ENCODE measurements around the gene OGA.

OGA gene

DNA sequence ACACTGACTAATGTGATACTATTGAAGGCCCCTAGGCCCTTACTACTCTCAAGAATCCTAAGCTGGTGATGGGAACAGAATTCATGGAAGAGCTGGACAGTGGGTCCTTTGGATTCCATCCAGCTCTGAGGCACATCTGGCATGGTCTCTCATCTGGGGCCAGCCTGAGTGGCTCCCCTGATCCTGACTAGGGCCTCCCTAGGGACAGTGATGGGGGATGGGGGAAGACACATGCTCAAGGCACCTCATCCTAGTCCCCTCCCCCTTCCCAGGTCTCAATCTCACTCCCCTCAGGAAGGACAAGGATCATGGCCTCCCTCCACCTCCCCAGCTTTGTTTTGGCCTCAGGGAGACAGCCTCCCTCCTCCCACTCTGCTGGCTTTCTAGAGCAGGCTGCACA lies 23.6 kb upstream of the OGA start:
- intact Hi-C loops (cut with micrococcal nuclease) = loop anchor here (2.0 to 5.0 kb wide), 2 partner anchors 170 to 231 kb away; no protein-coding TSS in a partner anchor
- H3K36me3 Mint-ChIP-seq (ENCODE audit: low read depth) = peaks cover 34% of the 10 kb centered on the region
- H3K4me1 Mint-ChIP-seq (ENCODE audit: low read depth) = peaks cover 59% of the 10 kb centered on the region

DNA sequence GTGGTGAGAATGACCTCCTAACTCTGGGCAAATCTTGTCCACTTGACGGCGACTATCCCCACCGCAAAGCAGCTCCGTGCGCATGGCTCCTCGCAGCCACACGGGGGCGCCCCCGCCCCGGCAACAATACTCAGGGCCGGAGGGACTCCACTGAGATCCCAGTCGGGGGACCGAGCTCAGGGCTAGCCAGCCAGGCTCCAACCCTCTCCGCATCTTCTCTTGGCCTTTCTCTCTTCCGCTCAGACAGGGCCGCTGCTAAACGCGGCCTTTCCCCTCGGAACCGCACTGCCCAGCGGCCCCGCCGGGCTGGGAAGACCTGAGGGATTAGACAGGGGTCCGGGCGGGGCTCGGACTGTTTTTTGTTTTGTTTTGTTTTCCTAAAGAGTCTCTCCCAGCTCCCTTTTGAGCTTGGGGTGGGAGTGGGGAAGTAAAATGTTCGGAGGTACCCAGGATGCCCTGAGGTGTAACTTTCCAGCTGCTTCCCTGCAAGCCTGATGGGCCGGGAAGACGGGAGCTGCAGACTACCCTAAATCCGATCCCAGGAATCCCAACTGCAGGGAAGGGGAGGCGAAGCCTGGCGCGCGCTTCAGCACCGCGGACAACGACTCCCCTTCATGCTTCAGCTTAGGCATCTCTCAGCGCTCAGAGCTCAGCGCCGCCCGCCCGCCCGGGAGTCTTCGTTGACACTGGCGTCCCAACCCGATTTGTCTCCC lies 22.7 kb upstream of the OGA start:
- Mint-ChIP-seq H3K27ac (no peak overlapping the region), H3K9me3 (no peaks in the 10 kb centered on the region), H3K36me3 (ENCODE audit: low read depth) (peaks cover 25% of the 10 kb centered on the region), H3K4me1 (ENCODE audit: low read depth) (peaks cover 57% of the 10 kb centered on the region), H3K4me3 (peak overlapping the region; percentile 69), H3K27me3 (peaks cover 32% of the 10 kb centered on the region)
- intact Hi-C loops (cut with micrococcal nuclease) = loop anchor here (2.0 to 5.0 kb wide), 2 partner anchors 171 to 232 kb away; no protein-coding TSS in a partner anchor

More for the DNA sequence above, 23.6 kb upstream of the OGA start:
- Mint-ChIP-seq H3K27ac (no peak overlapping the region), H3K4me3 (no peak overlapping the region), H3K9me3 (no peaks in the 10 kb centered on the region), H3K27me3 (peaks cover 32% of the 10 kb centered on the region)

DNA sequence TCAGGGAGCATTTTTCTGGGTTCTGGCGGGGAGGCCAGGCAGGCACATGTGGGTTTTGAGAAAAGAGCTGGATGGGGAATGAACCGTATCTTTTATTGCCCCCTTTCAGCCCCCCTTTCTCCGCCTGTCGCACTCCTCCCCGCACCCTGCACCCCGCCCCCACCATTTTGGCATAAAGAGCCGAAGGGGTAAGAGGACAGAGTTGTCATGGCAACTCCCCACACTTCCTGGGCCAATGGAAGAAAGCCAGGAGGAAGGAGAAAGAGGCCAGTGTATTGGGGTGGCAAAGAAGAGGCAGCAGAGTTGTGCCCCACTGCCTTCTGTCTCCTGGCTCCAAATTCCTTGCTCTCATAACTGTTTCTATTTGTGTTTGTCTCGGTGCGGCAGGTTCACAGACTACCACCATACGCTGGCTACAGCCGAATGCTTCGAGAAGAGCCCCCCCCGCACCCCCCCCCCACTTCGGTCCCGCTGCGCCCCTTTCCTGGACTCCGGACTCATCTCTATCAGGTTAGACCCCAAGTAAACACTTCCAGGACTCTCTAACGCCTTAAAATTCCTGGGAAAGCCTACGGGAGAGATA lies 21.9 kb upstream of the OGA start:
- intact Hi-C loops (cut with micrococcal nuclease) = loop anchor here (2.0 to 5.0 kb wide), 2 partner anchors 172 to 233 kb away; no protein-coding TSS in a partner anchor
- H3K4me3 Mint-ChIP-seq = peak overlapping the region; percentile 69
- H3K4me1 Mint-ChIP-seq (ENCODE audit: low read depth) = peaks cover 62% of the 10 kb centered on the region
- no peak overlapping the region for H3K27ac Mint-ChIP-seq
- peaks cover 18% of the 10 kb centered on the region for H3K36me3 Mint-ChIP-seq (ENCODE audit: low read depth)
- H3K9me3 Mint-ChIP-seq = no peaks in the 10 kb centered on the region
- peaks cover 32% of the 10 kb centered on the region for H3K27me3 Mint-ChIP-seq

- H3K4me3 Mint-ChIP-seq = peak overlapping the region; percentile 64
- no peaks in the 10 kb centered on the region for H3K9me3 Mint-ChIP-seq
- H3K36me3 Mint-ChIP-seq (ENCODE audit: low read depth) = peaks cover 11% of the 10 kb centered on the region
- H3K4me1 Mint-ChIP-seq (ENCODE audit: low read depth) = peaks cover 68% of the 10 kb centered on the region
- intact Hi-C loops (cut with micrococcal nuclease) = loop anchor here (2.0 to 5.0 kb wide), 2 partner anchors 173 to 233 kb away; no protein-coding TSS in a partner anchor
- peak overlapping the region; percentile 16 for H3K27ac Mint-ChIP-seq
- H3K27me3 Mint-ChIP-seq = peaks cover 32% of the 10 kb centered on the region
Measured at GRCh38 chr10:101839416-101840063, 21.3 kb upstream of the OGA start.

DNA sequence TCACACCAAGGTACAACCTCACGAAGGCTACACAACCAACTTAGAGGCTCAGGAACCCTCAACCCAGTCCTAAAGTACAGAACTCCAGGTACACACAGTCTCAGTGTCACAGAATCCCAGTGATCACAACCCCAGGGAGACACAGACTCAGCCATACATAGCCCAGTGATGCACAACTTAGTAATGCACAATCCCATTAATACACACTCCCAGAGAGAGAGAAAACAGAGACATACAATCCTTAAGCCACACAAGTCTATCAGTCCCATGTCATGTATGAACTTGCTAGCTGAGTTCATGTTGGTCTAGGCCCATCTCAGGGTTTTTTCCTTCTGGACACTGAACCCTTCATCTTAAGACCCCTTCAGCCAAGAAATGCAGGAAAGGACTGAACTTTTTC lies 20.8 kb upstream of the OGA start:
- Mint-ChIP-seq H3K27me3 (peaks cover 28% of the 10 kb centered on the region), H3K36me3 (ENCODE audit: low read depth) (peaks cover 6% of the 10 kb centered on the region), H3K27ac (no peak overlapping the region), H3K4me1 (ENCODE audit: low read depth) (peaks cover 68% of the 10 kb centered on the region), H3K4me3 (no peak overlapping the region), H3K9me3 (no peaks in the 10 kb centered on the region)
- intact Hi-C loops (cut with micrococcal nuclease) = no loop called here

- no peaks in the 10 kb centered on the region for H3K9me3 Mint-ChIP-seq
- H3K36me3 Mint-ChIP-seq (ENCODE audit: low read depth) = peaks cover 6% of the 10 kb centered on the region
- peaks cover 69% of the 10 kb centered on the region for H3K4me1 Mint-ChIP-seq (ENCODE audit: low read depth)
- H3K27ac Mint-ChIP-seq = no peak overlapping the region
- peaks cover 27% of the 10 kb centered on the region for H3K27me3 Mint-ChIP-seq
- intact Hi-C loops (cut with micrococcal nuclease) = no loop called here
- no peak overlapping the region for H3K4me3 Mint-ChIP-seq
Measured at GRCh38 chr10:101838416-101838970, 20.2 kb upstream of the OGA start.

- intact Hi-C loops (cut with micrococcal nuclease) = loop anchor here (2.0 kb wide), 1 partner anchor 21 kb away; no protein-coding TSS in a partner anchor
Measured at GRCh38 chr10:101837748-101838147, 19.5 kb upstream of the OGA start.

DNA sequence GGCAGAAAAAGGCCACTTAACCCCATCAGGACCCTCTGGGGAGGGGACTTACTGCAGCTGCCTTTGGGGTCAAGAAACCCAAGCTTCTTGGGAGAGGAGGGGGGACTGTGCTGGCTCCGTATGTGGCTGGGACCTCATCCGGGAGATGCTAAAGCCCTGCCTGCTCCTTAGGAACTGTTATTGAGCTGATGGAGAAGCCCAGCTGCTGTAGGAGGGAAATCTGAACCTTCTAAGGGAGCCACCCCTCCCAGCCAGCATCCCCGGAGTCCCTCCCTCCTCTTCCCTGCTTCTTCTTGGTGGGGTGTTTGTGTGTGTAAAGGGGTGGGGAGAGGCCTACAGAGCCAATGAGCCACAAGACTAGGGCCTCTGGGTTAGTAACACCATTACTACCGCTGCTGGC lies 17.1 kb upstream of the OGA start:
- intact Hi-C loops (cut with micrococcal nuclease) = no loop called here
- Mint-ChIP-seq H3K36me3 (ENCODE audit: low read depth) (no peaks in the 10 kb centered on the region), H3K4me3 (no peak overlapping the region), H3K27me3 (peaks cover 5% of the 10 kb centered on the region), H3K9me3 (no peaks in the 10 kb centered on the region), H3K4me1 (ENCODE audit: low read depth) (peaks cover 67% of the 10 kb centered on the region), H3K27ac (peak overlapping the region; percentile 56)

More at GRCh38 chr10:101837748-101838147, 19.5 kb upstream of the OGA start:
- Mint-ChIP-seq H3K9me3 (no peaks in the 10 kb centered on the region), H3K4me1 (ENCODE audit: low read depth) (peaks cover 69% of the 10 kb centered on the region), H3K27me3 (peaks cover 21% of the 10 kb centered on the region), H3K36me3 (ENCODE audit: low read depth) (peaks cover under 1% of the 10 kb centered on the region), H3K4me3 (no peak overlapping the region), H3K27ac (no peak overlapping the region)

- H3K27ac Mint-ChIP-seq = peak overlapping the region; percentile 56
- no peaks in the 10 kb centered on the region for H3K36me3 Mint-ChIP-seq (ENCODE audit: low read depth)
- peaks cover 66% of the 10 kb centered on the region for H3K4me1 Mint-ChIP-seq (ENCODE audit: low read depth)
- H3K9me3 Mint-ChIP-seq = no peaks in the 10 kb centered on the region
- H3K27me3 Mint-ChIP-seq = peaks cover 2% of the 10 kb centered on the region
- intact Hi-C loops (cut with micrococcal nuclease) = no loop called here
- H3K4me3 Mint-ChIP-seq = no peak overlapping the region
Measured at GRCh38 chr10:101834341-101834740, 16.1 kb upstream of the OGA start.

GRCh38 chr10:101833466-101833865 lies 15.2 kb upstream of the OGA start:
- Mint-ChIP-seq H3K4me1 (ENCODE audit: low read depth) (peaks cover 66% of the 10 kb centered on the region), H3K9me3 (no peaks in the 10 kb centered on the region), H3K27me3 (no peaks in the 10 kb centered on the region), H3K27ac (peak overlapping the region; percentile 56), H3K36me3 (ENCODE audit: low read depth) (peaks cover 5% of the 10 kb centered on the region), H3K4me3 (no peak overlapping the region)
- intact Hi-C loops (cut with micrococcal nuclease) = no loop called here

- Mint-ChIP-seq H3K9me3 (no peaks in the 10 kb centered on the region), H3K36me3 (ENCODE audit: low read depth) (peaks cover 16% of the 10 kb centered on the region), H3K4me1 (ENCODE audit: low read depth) (peaks cover 67% of the 10 kb centered on the region), H3K4me3 (no peak overlapping the region), H3K27ac (no peak overlapping the region), H3K27me3 (no peaks in the 10 kb centered on the region)
- intact Hi-C loops (cut with micrococcal nuclease) = no loop called here
Measured at GRCh38 chr10:101832325-101832771, 14.1 kb upstream of the OGA start.

DNA sequence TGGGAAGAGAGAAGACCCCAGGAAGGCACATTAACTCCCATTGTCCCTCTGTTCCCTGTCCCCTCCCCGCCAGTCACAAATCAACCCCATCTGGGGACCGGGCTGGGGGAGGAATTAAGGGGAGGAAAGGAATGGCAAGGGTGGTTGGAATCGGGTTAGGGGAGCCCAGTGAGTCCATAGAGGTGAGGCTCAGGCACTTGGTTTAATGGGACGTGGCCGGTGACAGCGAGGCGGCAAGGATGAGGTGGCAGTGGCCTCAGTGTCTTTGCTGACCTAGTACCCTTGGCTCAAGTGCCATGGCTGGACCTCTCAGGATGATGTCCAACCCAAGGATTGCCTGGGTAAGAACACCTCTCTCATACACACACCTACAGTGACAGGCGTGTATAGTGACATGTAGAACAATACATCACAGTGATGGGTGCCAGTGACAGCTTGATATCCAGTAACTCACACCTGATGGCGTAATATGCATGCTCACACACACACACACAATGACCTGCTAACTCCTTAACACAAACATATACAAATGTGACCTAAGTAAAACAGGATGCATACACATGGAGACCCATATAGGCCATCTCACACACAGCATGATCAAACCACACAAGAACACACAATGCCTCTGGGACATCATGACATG lies 13.0 kb upstream of the OGA start:
- intact Hi-C loops (cut with micrococcal nuclease) = no loop called here
- H3K36me3 Mint-ChIP-seq (ENCODE audit: low read depth) = peaks cover 24% of the 10 kb centered on the region
- H3K27me3 Mint-ChIP-seq = no peaks in the 10 kb centered on the region
- H3K4me3 Mint-ChIP-seq = peak overlapping the region; percentile 75
- peaks cover 67% of the 10 kb centered on the region for H3K4me1 Mint-ChIP-seq (ENCODE audit: low read depth)
- H3K27ac Mint-ChIP-seq = peak overlapping the region; percentile 86
- H3K9me3 Mint-ChIP-seq = no peaks in the 10 kb centered on the region

- no peaks in the 10 kb centered on the region for H3K27me3 Mint-ChIP-seq
- peak overlapping the region; percentile 75 for H3K4me3 Mint-ChIP-seq
- H3K27ac Mint-ChIP-seq = peak overlapping the region; percentile 86
- peaks cover 31% of the 10 kb centered on the region for H3K36me3 Mint-ChIP-seq (ENCODE audit: low read depth)
- peaks cover 64% of the 10 kb centered on the region for H3K4me1 Mint-ChIP-seq (ENCODE audit: low read depth)
- no peaks in the 10 kb centered on the region for H3K9me3 Mint-ChIP-seq
- intact Hi-C loops (cut with micrococcal nuclease) = no loop called here
Measured at GRCh38 chr10:101830322-101831168, 12.3 kb upstream of the OGA start.
